A549 (cell line): ENCODE data around the gene DOK5.

Experiments
- BHLHE40 ChIP-seq: IDR thresholded peaks from 2 replicates; pipeline ENCODE4 v1.6.1; 2012; ENCODE audit warnings: low read depth, low read length, inconsistent platforms
- CTCF ChIP-seq: fragments of >200 bp; sonication (Bioruptor Twin); formaldehyde crosslinking; IDR thresholded peaks from 3 replicates; pipeline ENCODE4 v1.5.1; 2016
- EP300 ChIP-seq, 2 experiments: fragments of >200 bp; sonication (Bioruptor Twin); formaldehyde crosslinking; IDR thresholded peaks; 2 replicates in 1 of 2; 3 replicates in 1 of 2; pipeline ENCODE4 v1.6.1; 2016 to 2017
- ESRRA ChIP-seq: fragments of 150-350 bp; IDR thresholded peaks from 2 replicates; pipeline ENCODE4 v1.6.1; 2014; ENCODE audit warnings: mild to moderate bottlenecking, low read length, borderline replicate concordance
- HDAC2 ChIP-seq: fragments of 200-600 bp; sonication (generic); IDR thresholded peaks from 2 replicates; pipeline ENCODE4 v1.6.1; 2016
- MAX ChIP-seq: IDR thresholded peaks from 2 replicates; pipeline ENCODE4 v1.6.1; 2012
- MYC ChIP-seq: IDR thresholded peaks from 2 replicates; pipeline ENCODE4 v1.6.1; 2012; ENCODE audit warnings: mild to moderate bottlenecking, inconsistent platforms, low read length, improper control_type of control experiment, borderline replicate concordance
- RFX5 ChIP-seq: fragments of 450-650 bp; IDR thresholded peaks from 2 replicates; pipeline ENCODE4 v1.7.1; 2014; ENCODE audit warnings: antibody characterized with exemption, mild to moderate bottlenecking, moderate library complexity

GRCh38 chr20:54491506-54491905 is 16.1 kb downstream of the DOK5 start:
- TF ChIP-seq BHLHE40 (no peak), CTCF (no peak), MYC (no peak), EP300 (IDR thresholded peaks at IDR 0.05) (no peak), RFX5 (no peak), HDAC2 (no peak), ESRRA (no peak), MAX (no peak)
